ENCODE data around the gene EVX2. TPM values are rescaled to one million over a fixed set of nuclear protein-coding genes. Genes with fewer than 3 reads are reported as not detected.

The EVX2 gene
- total RNA-seq, 4 donors from 2014 or later = not detected

GRCh38 chr2:176066645-176067588 is 16.8 kb downstream of the EVX2 start:
- Histone ChIP-seq H3K36me3 (no peaks in the 10 kb centered on the region), H3K27ac (no peak overlapping the region), H3K27me3 (peaks cover 100% of the 10 kb centered on the region), H3K9me3 (no peaks in the 10 kb centered on the region), H3K4me1 (peaks cover 11 to 20% (median 18%) of the 10 kb centered on the region in 4 donors), H3K4me3 (peak overlapping the region in 3 of 4 donors; percentile 21 to 49 (median 27))
- in situ Hi-C loops (cut with MboI; ENCODE audit: low pct_ligation_motif_present in 1 of 4, low pct_unique_long_range_greater_than_20kb in 1 of 4, low sequenced_read_pairs in 3 of 4) = no loop called here
- DNase-seq = no peak
- intact Hi-C loops (cut with DNase I; ENCODE audit: low total_unique reads) = no loop called here
- WGBS, 2 donors (ENCODE audit: low coverage in 1 of 2) = 10 to 27% methylated on average over 2 to 54 of the region's 56 CpGs
- TF ChIP-seq CTCF (IDR thresholded peaks at IDR 0.05) (no peak), POLR2AphosphoS5 (IDR thresholded peaks at IDR 0.05) (no peak), EP300 (IDR thresholded peaks at IDR 0.05; ENCODE audit: low read depth) (no peak), POLR2A (IDR thresholded peaks at IDR 0.05) (no peak)

- Histone ChIP-seq H3K4me1 (peaks cover 11 to 20% (median 18%) of the 10 kb centered on the region in 4 donors), H3K27me3 (peaks cover 93% of the 10 kb centered on the region), H3K27ac (no peak overlapping the region), H3K9me3 (no peaks in the 10 kb centered on the region), H3K36me3 (no peaks in the 10 kb centered on the region), H3K4me3 (no peak overlapping the region)
- in situ Hi-C loops (cut with MboI; ENCODE audit: low pct_ligation_motif_present in 1 of 4, low pct_unique_long_range_greater_than_20kb in 1 of 4, low sequenced_read_pairs in 3 of 4) = no loop called here
- no peak for DNase-seq
- intact Hi-C loops (cut with DNase I; ENCODE audit: low total_unique reads) = no loop called here
- TF ChIP-seq EP300 (IDR thresholded peaks at IDR 0.05; ENCODE audit: low read depth) (no peak), POLR2A (IDR thresholded peaks at IDR 0.05) (no peak), CTCF (IDR thresholded peaks at IDR 0.05) (no peak), POLR2AphosphoS5 (IDR thresholded peaks at IDR 0.05) (no peak)
- 45 to 46% methylated on average over 2 of the region's 2 CpGs for WGBS, 2 donors (ENCODE audit: low coverage in 1 of 2)
Measured at GRCh38 chr2:176063958-176064357, 19.8 kb downstream of the EVX2 start.

- in situ Hi-C loops (cut with MboI; ENCODE audit: low pct_ligation_motif_present in 1 of 4, low pct_unique_long_range_greater_than_20kb in 1 of 4, low sequenced_read_pairs in 3 of 4) = no loop called here
Measured at GRCh38 chr2:176056406-176056805, 27.4 kb downstream of the EVX2 start.

GRCh38 chr2:176039375-176039774 is 44.4 kb downstream of the EVX2 start:
- TF ChIP-seq POLR2AphosphoS5 (IDR thresholded peaks at IDR 0.05) = no peak
- TF ChIP-seq EP300 (IDR thresholded peaks at IDR 0.05; ENCODE audit: low read depth) = no peak
- no peak for TF ChIP-seq CTCF (IDR thresholded peaks at IDR 0.05)
- TF ChIP-seq POLR2A (IDR thresholded peaks at IDR 0.05) = no peak
- Histone ChIP-seq H3K9me3 (no peaks in the 10 kb centered on the region), H3K27ac (no peak overlapping the region), H3K4me3 (no peak overlapping the region), H3K4me1 (no peaks in the 10 kb centered on the region), H3K27me3 (peaks cover 6% of the 10 kb centered on the region), H3K36me3 (no peaks in the 10 kb centered on the region)
- no peak for DNase-seq
- WGBS, 2 donors (ENCODE audit: low coverage in 1 of 2) = 57 to 58% methylated on average over 2 to 3 of the region's 3 CpGs
- in situ Hi-C loops (cut with MboI; ENCODE audit: low pct_ligation_motif_present in 1 of 4, low pct_unique_long_range_greater_than_20kb in 1 of 4, low sequenced_read_pairs in 3 of 4) = no loop called here
- intact Hi-C loops (cut with DNase I; ENCODE audit: low total_unique reads) = no loop called here

More at GRCh38 chr2:176056406-176056805, 27.4 kb downstream of the EVX2 start:
- no peak for TF ChIP-seq POLR2A (IDR thresholded peaks at IDR 0.05)
- Histone ChIP-seq H3K27me3 (peaks cover 41% of the 10 kb centered on the region), H3K4me1 (no peaks in the 10 kb centered on the region), H3K27ac (no peak overlapping the region), H3K9me3 (no peaks in the 10 kb centered on the region), H3K4me3 (no peak overlapping the region), H3K36me3 (no peaks in the 10 kb centered on the region)
- DNase-seq = no peak
- 8 to 38% methylated on average over 1 of the region's 1 CpG for WGBS, 2 donors (ENCODE audit: low coverage in 1 of 2)
- intact Hi-C loops (cut with DNase I; ENCODE audit: low total_unique reads) = no loop called here
